Measurements from ENCODE around the gene UTP11. TPM values are rescaled to one million over a fixed set of nuclear protein-coding genes. Genes with fewer than 3 reads are reported as not detected.
A peak's percentile ranks its signal among the peaks of the same experiment; 100 is the strongest.

The UTP11 gene
- total RNA-seq, 1 experiment from 2014 or later, result 48.1 TPM

GRCh38 chr1:38047603-38048141 is 35.1 kb downstream of the UTP11 start:
- no peak overlapping the region for H3K9ac ChIP-seq (ENCODE audit: low read length)

DNA sequence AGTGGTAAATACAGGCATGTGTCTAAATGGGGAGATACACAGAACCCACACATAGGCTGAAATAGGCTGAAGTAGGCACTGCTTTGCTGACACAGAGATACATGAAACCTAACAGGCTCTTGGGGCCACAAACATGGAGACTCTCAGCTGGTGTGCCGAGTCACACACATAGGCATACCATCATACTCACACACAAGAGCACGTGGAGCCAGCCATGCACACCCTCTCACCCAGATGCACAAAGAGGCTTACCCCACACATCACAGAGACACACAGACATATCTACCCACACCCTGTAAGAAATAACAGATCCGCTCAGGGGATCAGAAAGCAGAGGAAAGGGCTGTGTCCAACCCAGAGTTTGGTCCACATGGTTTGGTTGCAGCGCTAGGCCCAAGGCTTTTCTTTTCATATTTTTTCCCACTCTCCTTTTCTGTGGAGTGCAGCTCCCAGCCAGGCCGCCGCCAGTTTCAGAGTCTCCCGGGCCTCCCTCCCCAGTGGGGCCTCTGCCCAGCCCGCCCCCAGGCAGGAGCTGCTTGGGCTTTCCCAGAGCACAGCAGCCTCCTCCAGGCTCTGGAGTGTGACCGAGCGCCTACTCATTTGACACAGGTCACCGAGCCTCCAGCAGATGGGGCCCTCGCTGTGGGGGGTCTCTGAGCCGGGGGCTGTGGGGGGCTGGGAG is 38.0 kb downstream of the UTP11 start:
- intact Hi-C loops (cut with micrococcal nuclease), result no loop called here
- H3F3A ChIP-seq (ENCODE audit: low read length, unreplicated experiment), result no peaks in the 10 kb centered on the region
- BruUV-seq (replicated peaks), result no TSS peak
- no peak for ATAC-seq
- H3K27me3 ChIP-seq (ENCODE audit: low read length), result peaks cover 13% of the 10 kb centered on the region
- DNase-seq, result no peak
- no peak overlapping the region for H3K4me2 ChIP-seq (ENCODE audit: low read length)
- no peak overlapping the region for H3K9ac ChIP-seq (ENCODE audit: low read length)
- TF ChIP-seq EZH2phosphoT487 (IDR thresholded peaks at IDR 0.05; ENCODE audit: borderline replicate concordance, low read length), result no peak
- TF ChIP-seq EZH2 (IDR thresholded peaks at IDR 0.05; ENCODE audit: low read length, unreplicated experiment), result no peak
- TF ChIP-seq, protein P1, sequence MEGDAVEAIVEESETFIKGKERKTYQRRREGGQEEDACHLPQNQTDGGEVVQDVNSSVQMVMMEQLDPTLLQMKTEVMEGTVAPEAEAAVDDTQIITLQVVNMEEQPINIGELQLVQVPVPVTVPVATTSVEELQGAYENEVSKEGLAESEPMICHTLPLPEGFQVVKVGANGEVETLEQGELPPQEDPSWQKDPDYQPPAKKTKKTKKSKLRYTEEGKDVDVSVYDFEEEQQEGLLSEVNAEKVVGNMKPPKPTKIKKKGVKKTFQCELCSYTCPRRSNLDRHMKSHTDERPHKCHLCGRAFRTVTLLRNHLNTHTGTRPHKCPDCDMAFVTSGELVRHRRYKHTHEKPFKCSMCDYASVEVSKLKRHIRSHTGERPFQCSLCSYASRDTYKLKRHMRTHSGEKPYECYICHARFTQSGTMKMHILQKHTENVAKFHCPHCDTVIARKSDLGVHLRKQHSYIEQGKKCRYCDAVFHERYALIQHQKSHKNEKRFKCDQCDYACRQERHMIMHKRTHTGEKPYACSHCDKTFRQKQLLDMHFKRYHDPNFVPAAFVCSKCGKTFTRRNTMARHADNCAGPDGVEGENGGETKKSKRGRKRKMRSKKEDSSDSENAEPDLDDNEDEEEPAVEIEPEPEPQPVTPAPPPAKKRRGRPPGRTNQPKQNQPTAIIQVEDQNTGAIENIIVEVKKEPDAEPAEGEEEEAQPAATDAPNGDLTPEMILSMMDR (conservative IDR thresholded peaks at IDR 0.05; ENCODE audit: low read depth, low read length), result no peak
- no peaks in the 10 kb centered on the region for H3K4me1 ChIP-seq (ENCODE audit: insufficient read depth, low read length)
- no peaks in the 10 kb centered on the region for H4K20me1 ChIP-seq (ENCODE audit: low read length)
- no peaks in the 10 kb centered on the region for H3K9me3 ChIP-seq (ENCODE audit: low read length)
- POLR2A ChIA-PET (ENCODE audit: unreplicated experiment), result no interaction called here
- H3K27ac ChIP-seq (ENCODE audit: low read length), result no peak overlapping the region
- H2AFZ ChIP-seq (ENCODE audit: low read length), result no peak overlapping the region
- CTCF ChIA-PET, result no interaction called here
- no peaks in the 10 kb centered on the region for H3K79me2 ChIP-seq (ENCODE audit: low read length)
- H3K36me3 ChIP-seq (ENCODE audit: low read depth, low read length), result no peaks in the 10 kb centered on the region
- H3K9me2 ChIP-seq (replicated peaks; ENCODE audit: low read length), result no peaks in the 10 kb centered on the region
- H3K4me3 ChIP-seq (ENCODE audit: low read length), result no peak overlapping the region

More at GRCh38 chr1:38047603-38048141, 35.1 kb downstream of the UTP11 start:
- ATAC-seq (peak; percentile 11), DNase-seq (peak; percentile 26)
- ChIA-PET POLR2A (ENCODE audit: unreplicated experiment) (no interaction called here), CTCF (interaction anchor here (1.2 kb wide), 1 partner anchor 24 kb away, joined by 6 read pairs; no protein-coding TSS in a partner anchor)
- intact Hi-C loops (cut with micrococcal nuclease), result no loop called here
- Histone ChIP-seq H2AFZ (ENCODE audit: low read length) (peak overlapping the region; percentile 87), H3K36me3 (ENCODE audit: low read depth, low read length) (no peaks in the 10 kb centered on the region), H3K27ac (ENCODE audit: low read length) (no peak overlapping the region), H3K9me3 (ENCODE audit: low read length) (no peaks in the 10 kb centered on the region), H3K79me2 (ENCODE audit: low read length) (no peaks in the 10 kb centered on the region), H3K27me3 (ENCODE audit: low read length) (peaks cover 33% of the 10 kb centered on the region), H3K9me2 (replicated peaks; ENCODE audit: low read length) (no peaks in the 10 kb centered on the region), H3K4me3 (ENCODE audit: low read length) (peak overlapping the region; percentile 67), H3K4me1 (ENCODE audit: insufficient read depth, low read length) (no peaks in the 10 kb centered on the region), H3F3A (ENCODE audit: low read length, unreplicated experiment) (no peaks in the 10 kb centered on the region), H4K20me1 (ENCODE audit: low read length) (no peaks in the 10 kb centered on the region), H3K4me2 (ENCODE audit: low read length) (peak overlapping the region; percentile 84)
- no peak for TF ChIP-seq EZH2 (IDR thresholded peaks at IDR 0.05; ENCODE audit: low read length, unreplicated experiment)
- TF ChIP-seq, protein P1 (conservative IDR thresholded peaks at IDR 0.05; ENCODE audit: low read depth, low read length), result no peak
- TF ChIP-seq EZH2phosphoT487 (IDR thresholded peaks at IDR 0.05; ENCODE audit: borderline replicate concordance, low read length), result no peak
- no TSS peak for BruUV-seq (replicated peaks)

- DNase-seq (no peak), ATAC-seq (no peak)
- Histone ChIP-seq H3K4me2 (ENCODE audit: low read length) (no peak overlapping the region), H2AFZ (ENCODE audit: low read length) (no peak overlapping the region), H3K79me2 (ENCODE audit: low read length) (no peaks in the 10 kb centered on the region), H3F3A (ENCODE audit: low read length, unreplicated experiment) (no peaks in the 10 kb centered on the region), H3K9ac (ENCODE audit: low read length) (no peak overlapping the region), H3K36me3 (ENCODE audit: low read depth, low read length) (no peaks in the 10 kb centered on the region), H3K27me3 (ENCODE audit: low read length) (peaks cover 15% of the 10 kb centered on the region), H3K9me2 (replicated peaks; ENCODE audit: low read length) (no peaks in the 10 kb centered on the region), H3K27ac (ENCODE audit: low read length) (no peak overlapping the region), H4K20me1 (ENCODE audit: low read length) (no peaks in the 10 kb centered on the region), H3K4me3 (ENCODE audit: low read length) (no peak overlapping the region), H3K4me1 (ENCODE audit: insufficient read depth, low read length) (no peaks in the 10 kb centered on the region), H3K9me3 (ENCODE audit: low read length) (no peaks in the 10 kb centered on the region)
- BruUV-seq (replicated peaks), result no TSS peak
- TF ChIP-seq EZH2phosphoT487 (IDR thresholded peaks at IDR 0.05; ENCODE audit: borderline replicate concordance, low read length), result no peak
- TF ChIP-seq, protein P1 (conservative IDR thresholded peaks at IDR 0.05; ENCODE audit: low read depth, low read length), result no peak
- TF ChIP-seq EZH2 (IDR thresholded peaks at IDR 0.05; ENCODE audit: low read length, unreplicated experiment), result no peak
- intact Hi-C loops (cut with micrococcal nuclease), result no loop called here
- ChIA-PET CTCF (no interaction called here), POLR2A (ENCODE audit: unreplicated experiment) (no interaction called here)
Observed at GRCh38 chr1:38051079-38051543, 38.6 kb downstream of the UTP11 start.
